Osteocyte (in vitro differentiated cells): ENCODE measurements around the gene ZNF790. TPM values are rescaled to one million over a fixed set of nuclear protein-coding genes. Genes with fewer than 3 reads are reported as not detected.

Experiments
- DNase-seq: peaks from one replicate; pipeline ENCODE4 v3.0.0; 2021; ENCODE audit warnings: mixed read lengths; ENCODE audit not compliant: unreplicated experiment; ENCODE audit errors: extremely low spot score
- H3K27ac Mint-ChIP-seq: one replicate; pipeline ENCODE4 v1.8.0; 2021; ENCODE audit warnings: mild to moderate bottlenecking, mixed read lengths; ENCODE audit not compliant: unreplicated experiment
- H3K27me3 Mint-ChIP-seq: one replicate; pipeline ENCODE4 v1.8.0; 2021; ENCODE audit warnings: mixed read lengths; ENCODE audit not compliant: unreplicated experiment
- H3K36me3 Mint-ChIP-seq: one replicate; pipeline ENCODE4 v1.8.0; 2021; ENCODE audit warnings: mixed read lengths; ENCODE audit not compliant: unreplicated experiment
- H3K4me1 Mint-ChIP-seq: one replicate; pipeline ENCODE4 v1.8.0; 2021; ENCODE audit warnings: mixed read lengths; ENCODE audit not compliant: unreplicated experiment
- H3K4me3 Mint-ChIP-seq: one replicate; pipeline ENCODE4 v1.8.0; 2021; ENCODE audit warnings: mild to moderate bottlenecking, moderate library complexity, mixed read lengths; ENCODE audit not compliant: unreplicated experiment
- H3K9me3 Mint-ChIP-seq: one replicate; pipeline ENCODE4 v1.8.0; 2021; ENCODE audit warnings: mixed read lengths; ENCODE audit not compliant: unreplicated experiment
- CTCF ChIP-seq: fragments of 200-600 bp; sonication (generic); IDR thresholded peaks from 2 replicates; pipeline ENCODE4 v1.5.0; 2021; ENCODE audit warnings: antibody characterized with exemption, mild to moderate bottlenecking, moderate library complexity
- total RNA-seq: library from RNA; stranded (reverse); gene quantifications from 2 replicates; pipeline ENCODE4 v1.2.1, GENCODE V29; 2021

ZNF790 gene
- total RNA-seq, 1 donor from 2014 or later, result 10.3 TPM

DNA sequence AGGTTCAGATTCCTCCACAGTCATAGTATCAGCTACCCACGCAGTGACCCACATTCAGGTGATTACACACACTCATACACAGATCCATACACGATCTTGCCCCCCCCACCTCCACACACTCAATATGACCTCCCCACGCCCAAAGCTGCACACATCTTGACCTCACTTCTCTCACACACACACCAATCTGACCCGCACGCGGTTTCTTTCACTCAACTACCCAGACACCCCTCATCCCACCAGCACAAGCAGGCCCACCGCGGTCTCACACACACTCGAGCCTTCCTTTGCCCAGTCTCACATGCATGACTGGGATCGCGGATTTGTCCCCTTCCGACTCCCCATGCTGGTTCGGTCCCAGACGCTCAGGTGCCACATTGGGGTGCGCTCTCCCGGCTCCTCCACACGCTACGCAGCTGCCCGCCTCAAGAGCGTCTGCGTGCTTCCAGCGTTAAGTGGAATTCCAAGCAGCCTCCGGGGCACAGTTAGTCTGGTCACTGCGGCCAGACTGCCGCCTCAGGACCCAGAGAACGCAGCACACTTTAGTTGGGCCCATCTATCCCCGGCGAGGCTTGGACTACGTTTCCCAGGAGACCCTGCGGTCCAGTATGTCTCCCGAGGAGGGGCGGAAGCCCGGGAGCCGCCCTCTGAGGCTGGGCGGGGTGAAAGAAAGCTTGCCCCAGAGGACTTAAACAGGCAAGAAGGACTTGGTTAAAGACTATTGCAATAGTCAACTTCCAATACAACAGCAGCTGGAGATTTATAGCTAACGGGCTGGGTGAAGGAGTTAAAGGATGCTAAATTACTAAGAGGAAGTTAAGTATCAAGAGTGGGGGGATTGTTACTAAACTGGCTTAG is 11.7 kb upstream of the ZNF790 start:
- no peak overlapping the region for H3K4me3 Mint-ChIP-seq
- H3K27me3 Mint-ChIP-seq, result no peaks in the 10 kb centered on the region
- H3K9me3 Mint-ChIP-seq, result peaks cover 21% of the 10 kb centered on the region
- no peak for TF ChIP-seq CTCF
- peaks cover 5% of the 10 kb centered on the region for H3K4me1 Mint-ChIP-seq
- DNase-seq, result peak; percentile 94
- H3K36me3 Mint-ChIP-seq, result peaks cover 36% of the 10 kb centered on the region
- H3K27ac Mint-ChIP-seq, result no peak overlapping the region

GRCh38 chr19:36847968-36848367 is 9.8 kb upstream of the ZNF790 start:
- H3K9me3 Mint-ChIP-seq, result peaks cover 15% of the 10 kb centered on the region
- no peaks in the 10 kb centered on the region for H3K27me3 Mint-ChIP-seq
- H3K4me3 Mint-ChIP-seq, result no peak overlapping the region
- TF ChIP-seq CTCF, result no peak
- H3K4me1 Mint-ChIP-seq, result peaks cover 5% of the 10 kb centered on the region
- no peak for DNase-seq
- H3K36me3 Mint-ChIP-seq, result peaks cover 31% of the 10 kb centered on the region
- H3K27ac Mint-ChIP-seq, result no peak overlapping the region

GRCh38 chr19:36838784-36839324 is 667 bp upstream of the ZNF790 start:
- TF ChIP-seq CTCF, result no peak
- no peak overlapping the region for H3K4me3 Mint-ChIP-seq
- no peaks in the 10 kb centered on the region for H3K4me1 Mint-ChIP-seq
- H3K27ac Mint-ChIP-seq, result no peak overlapping the region
- DNase-seq, result no peak
- H3K27me3 Mint-ChIP-seq, result no peaks in the 10 kb centered on the region
- H3K36me3 Mint-ChIP-seq, result peaks cover 39% of the 10 kb centered on the region
- peaks cover 21% of the 10 kb centered on the region for H3K9me3 Mint-ChIP-seq

DNA sequence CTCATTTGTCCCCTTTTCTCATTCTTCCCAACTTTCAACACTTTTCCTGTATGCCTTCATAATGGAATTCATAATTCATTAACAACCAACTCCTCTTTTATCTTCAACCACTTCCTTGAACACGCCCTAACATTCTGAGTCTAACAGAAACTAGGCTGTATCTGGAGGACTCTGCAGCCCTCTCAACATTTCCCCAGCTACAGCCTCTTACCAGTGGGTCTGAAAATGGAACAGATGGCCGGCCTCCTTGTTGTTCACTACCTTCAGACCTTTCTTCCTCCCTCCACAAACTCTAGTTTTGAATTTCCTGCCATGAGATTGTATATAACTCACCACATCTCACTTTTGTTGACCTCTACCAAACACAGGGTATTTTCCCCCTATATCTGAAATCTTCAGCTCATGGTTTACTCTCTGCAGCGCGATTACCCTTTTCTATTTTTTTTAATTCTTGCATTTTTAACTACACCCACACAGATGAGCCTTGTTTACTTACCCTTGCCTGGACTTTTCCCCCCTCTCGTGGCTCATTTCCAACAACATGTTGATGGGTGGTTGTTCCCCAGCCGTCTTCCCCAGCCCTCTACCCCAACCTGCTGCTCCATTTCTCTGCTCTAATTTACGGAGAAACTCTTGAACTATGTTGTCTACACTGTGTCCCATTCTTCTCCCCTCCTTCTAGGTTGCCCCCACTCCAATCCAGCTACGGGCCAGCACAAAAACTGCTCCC is 846 bp downstream of the ZNF790 start:
- TF ChIP-seq CTCF, result no peak
- Mint-ChIP-seq H3K27me3 (no peaks in the 10 kb centered on the region), H3K36me3 (peaks cover 46% of the 10 kb centered on the region), H3K9me3 (peaks cover 31% of the 10 kb centered on the region), H3K4me1 (no peaks in the 10 kb centered on the region), H3K4me3 (no peak overlapping the region), H3K27ac (no peak overlapping the region)
- no peak for DNase-seq

GRCh38 chr19:36833430-36833829 is 4.8 kb downstream of the ZNF790 start:
- no peak overlapping the region for H3K27ac Mint-ChIP-seq
- no peak for DNase-seq
- peaks cover 49% of the 10 kb centered on the region for H3K9me3 Mint-ChIP-seq
- no peak overlapping the region for H3K4me3 Mint-ChIP-seq
- TF ChIP-seq CTCF, result no peak
- no peaks in the 10 kb centered on the region for H3K4me1 Mint-ChIP-seq
- H3K36me3 Mint-ChIP-seq, result peaks cover 68% of the 10 kb centered on the region
- H3K27me3 Mint-ChIP-seq, result no peaks in the 10 kb centered on the region
